PC-3 (cell line): ENCODE results near the gene ZNF783.

Experiments used
- CTCF ChIP-seq: fragments of 300-600 bp; sonication (generic); conservative IDR thresholded peaks from 2 replicates; pipeline ENCODE4 v1.5.1; 2017; ENCODE audit warnings: antibody characterized with exemption, low read depth, mild to moderate bottlenecking, low read length
- EZH2 ChIP-seq: fragments of 300-600 bp; sonication (generic); IDR thresholded peaks from one replicate; pipeline ENCODE4 v1.6.1; 2017; ENCODE audit warnings: antibody characterized with exemption, mild to moderate bottlenecking, low read length; ENCODE audit not compliant: unreplicated experiment
- EZH2phosphoT487 ChIP-seq: fragments of 300-600 bp; sonication (generic); IDR thresholded peaks from 2 replicates; pipeline ENCODE4 v1.6.1; 2018; ENCODE audit warnings: mild to moderate bottlenecking, antibody characterized with exemption, low read length, borderline replicate concordance

- no peak for TF ChIP-seq CTCF
- TF ChIP-seq EZH2 = no peak
- no peak for TF ChIP-seq EZH2phosphoT487
Measured at GRCh38 chr7:149256568-149256967, 5.4 kb upstream of the ZNF783 start.
